ENCODE results near the gene DLX3. TPM values are rescaled to one million over a fixed set of nuclear protein-coding genes. Genes with fewer than 3 reads are reported as not detected.

DLX3 gene
- total RNA-seq, 1 donor from 2014 or later = 0.12 TPM

- intact Hi-C loops (cut with micrococcal nuclease) = no loop called here
- H3K4me1 Mint-ChIP-seq = no peaks in the 10 kb centered on the region
- no peak for DNase-seq
These were observed 53.6 kb downstream of the DLX3 start for GRCh38 chr17:49941427-49941826.

More at GRCh38 chr17:49941427-49941826, 53.6 kb downstream of the DLX3 start:
- no peak overlapping the region for H3K4me3 Mint-ChIP-seq
- H3K27ac Mint-ChIP-seq = no peak overlapping the region
- H3K36me3 Mint-ChIP-seq (ENCODE audit: low read depth) = no peaks in the 10 kb centered on the region
- H3K9me3 Mint-ChIP-seq = no peaks in the 10 kb centered on the region
- peaks cover 39% of the 10 kb centered on the region for H3K27me3 Mint-ChIP-seq

Other genes starting within 250 kb of the DLX3 start
- 10.9 and 11.1 TPM in 2 replicates for gene FAM117A, start 231.1 kb downstream of the DLX3 start, total RNA-seq
- gene KAT7, start 206.5 kb downstream of the DLX3 start, total RNA-seq = 67.2 and 75.2 TPM in 2 replicates
- not detected in 2 replicates for gene TAC4, start 147.2 kb downstream of the DLX3 start, total RNA-seq
- 0.21 TPM in 1 of 2 replicates, not detected in the other for gene DLX4, start 26.0 kb downstream of the DLX3 start, total RNA-seq
- 14.5 and 15.0 TPM in 2 replicates for gene ITGA3, start 60.9 kb upstream of the DLX3 start, total RNA-seq
- 10.9 and 11.8 TPM in 2 replicates for gene PDK2, start 100.1 kb upstream of the DLX3 start, total RNA-seq
- 1.0 and 1.2 TPM in 2 replicates for gene SAMD14, start 134.9 kb upstream of the DLX3 start, total RNA-seq
- 90.1 and 91.3 TPM in 2 replicates for gene PPP1R9B, start 155.5 kb upstream of the DLX3 start, total RNA-seq
- gene SGCA, start 170.8 kb upstream of the DLX3 start, total RNA-seq = 0.30 TPM in 1 of 2 replicates, not detected in the other
- 1.6 and 2.0 TPM in 2 replicates for gene COL1A1, start 206.4 kb upstream of the DLX3 start, total RNA-seq